ENCODE data around the gene TSR3. TPM values are rescaled to one million over a fixed set of nuclear protein-coding genes. Genes with fewer than 3 reads are reported as not detected.

The TSR3 gene
- total RNA-seq, 4 donors from 2014 or later = 15.9 to 101 (median 30.8) TPM

DNA sequence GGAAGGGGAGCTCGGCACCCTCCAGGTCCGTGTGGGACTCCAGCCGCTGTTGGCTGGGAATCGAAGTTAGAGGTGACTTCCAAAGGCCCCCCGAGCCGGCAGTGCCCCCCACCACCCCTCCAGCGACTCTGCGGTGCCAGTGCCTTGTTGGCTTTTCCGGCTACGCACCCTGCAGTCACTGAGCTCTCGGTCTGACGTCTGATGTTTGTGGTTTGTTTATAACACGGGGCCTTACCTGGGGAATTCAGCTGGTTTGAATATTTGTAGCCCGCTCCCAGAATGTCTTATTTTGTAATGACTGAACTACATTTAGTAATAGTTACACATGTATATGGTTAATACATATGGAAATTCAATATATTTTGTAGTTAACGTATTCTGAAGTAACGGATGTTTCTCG is 25.3 kb downstream of the TSR3 start:
- Histone ChIP-seq H3K4me1 (no peaks in the 10 kb centered on the region), H3K27ac (no peak overlapping the region), H3K9me3 (peaks cover 0 to 4% of the 10 kb centered on the region in 2 donors), H3K36me3 (no peaks in the 10 kb centered on the region), H3K27me3 (no peaks in the 10 kb centered on the region), H3K4me3 (no peak overlapping the region)
- intact Hi-C loops (cut with DNase I; ENCODE audit: low total_unique reads) = no loop called here
- TF ChIP-seq, protein P1, sequence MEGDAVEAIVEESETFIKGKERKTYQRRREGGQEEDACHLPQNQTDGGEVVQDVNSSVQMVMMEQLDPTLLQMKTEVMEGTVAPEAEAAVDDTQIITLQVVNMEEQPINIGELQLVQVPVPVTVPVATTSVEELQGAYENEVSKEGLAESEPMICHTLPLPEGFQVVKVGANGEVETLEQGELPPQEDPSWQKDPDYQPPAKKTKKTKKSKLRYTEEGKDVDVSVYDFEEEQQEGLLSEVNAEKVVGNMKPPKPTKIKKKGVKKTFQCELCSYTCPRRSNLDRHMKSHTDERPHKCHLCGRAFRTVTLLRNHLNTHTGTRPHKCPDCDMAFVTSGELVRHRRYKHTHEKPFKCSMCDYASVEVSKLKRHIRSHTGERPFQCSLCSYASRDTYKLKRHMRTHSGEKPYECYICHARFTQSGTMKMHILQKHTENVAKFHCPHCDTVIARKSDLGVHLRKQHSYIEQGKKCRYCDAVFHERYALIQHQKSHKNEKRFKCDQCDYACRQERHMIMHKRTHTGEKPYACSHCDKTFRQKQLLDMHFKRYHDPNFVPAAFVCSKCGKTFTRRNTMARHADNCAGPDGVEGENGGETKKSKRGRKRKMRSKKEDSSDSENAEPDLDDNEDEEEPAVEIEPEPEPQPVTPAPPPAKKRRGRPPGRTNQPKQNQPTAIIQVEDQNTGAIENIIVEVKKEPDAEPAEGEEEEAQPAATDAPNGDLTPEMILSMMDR (IDR thresholded peaks at IDR 0.05) = no peak
- no peak for TF ChIP-seq POLR2A (IDR thresholded peaks at IDR 0.05)
- DNase-seq = no peak

DNA sequence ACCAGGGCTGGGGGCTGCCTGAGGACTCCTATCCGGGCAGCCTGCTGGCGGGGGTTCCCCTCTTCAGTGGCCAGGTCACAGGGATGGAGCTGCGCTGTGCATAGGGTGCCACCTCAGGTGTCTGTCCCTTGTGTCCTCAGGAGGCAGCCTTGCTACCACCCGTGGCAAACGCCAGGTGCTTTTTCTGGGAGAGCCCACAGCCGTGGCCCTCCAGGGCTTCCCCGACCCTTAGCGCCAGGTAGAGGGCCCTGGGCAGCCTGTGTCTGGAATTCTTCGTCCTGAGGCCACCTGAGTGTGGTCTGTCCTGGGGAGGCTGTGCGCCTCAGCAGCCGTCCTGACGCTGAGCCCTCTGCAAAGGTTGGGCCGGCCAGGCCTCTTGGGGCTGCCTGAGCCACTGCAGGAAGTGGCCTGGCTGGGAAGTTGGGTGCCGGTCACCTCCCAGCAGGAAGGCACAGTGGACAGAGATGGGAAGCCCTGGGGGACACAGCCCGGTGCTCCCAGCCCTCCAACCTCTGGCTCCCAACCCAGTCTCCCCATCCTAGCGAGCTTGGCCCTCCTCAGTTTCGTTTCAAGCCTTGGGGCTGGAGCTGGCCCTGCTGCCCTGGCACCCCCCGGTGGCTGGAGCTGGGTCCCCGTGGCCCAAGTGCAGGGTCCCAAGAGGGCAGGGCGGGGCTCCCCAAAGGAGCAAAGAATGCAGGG is 25.9 kb downstream of the TSR3 start:
- Histone ChIP-seq H3K4me3 (no peak overlapping the region), H3K27me3 (no peaks in the 10 kb centered on the region), H3K9me3 (peaks cover 0 to 4% of the 10 kb centered on the region in 2 donors), H3K27ac (no peak overlapping the region), H3K36me3 (no peaks in the 10 kb centered on the region), H3K4me1 (no peaks in the 10 kb centered on the region)
- TF ChIP-seq, protein P1 (IDR thresholded peaks at IDR 0.05) = no peak
- no peak for TF ChIP-seq POLR2A (IDR thresholded peaks at IDR 0.05)
- no peak for DNase-seq
- intact Hi-C loops (cut with DNase I; ENCODE audit: low total_unique reads) = no loop called here

DNA sequence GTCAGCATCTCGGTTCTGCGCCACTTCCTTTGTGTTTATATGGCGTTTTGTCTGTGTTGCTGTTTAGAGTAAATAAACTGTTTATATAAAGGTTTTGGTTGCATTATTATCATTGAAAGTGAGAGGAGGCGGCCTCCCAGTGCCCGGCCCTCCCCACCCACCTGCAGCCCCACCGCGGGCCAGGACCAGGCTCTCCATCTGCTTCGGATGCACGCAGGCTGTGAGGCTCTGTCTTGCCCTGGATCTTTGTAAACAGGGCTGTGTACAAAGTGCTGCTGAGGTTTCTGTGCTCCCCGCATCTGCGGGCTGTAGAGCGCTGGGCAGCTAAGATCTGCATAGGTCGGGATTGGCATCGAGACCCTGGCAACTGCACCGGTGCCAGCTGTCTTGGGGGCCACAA is 26.4 kb downstream of the TSR3 start:
- TF ChIP-seq POLR2A (IDR thresholded peaks at IDR 0.05) = no peak
- TF ChIP-seq, protein P1 (IDR thresholded peaks at IDR 0.05) = no peak
- intact Hi-C loops (cut with DNase I; ENCODE audit: low total_unique reads) = no loop called here
- Histone ChIP-seq H3K36me3 (no peaks in the 10 kb centered on the region), H3K27ac (no peak overlapping the region), H3K27me3 (no peaks in the 10 kb centered on the region), H3K4me1 (no peaks in the 10 kb centered on the region), H3K4me3 (no peak overlapping the region), H3K9me3 (peaks cover 0 to under 1% of the 10 kb centered on the region in 2 donors)
- no peak for DNase-seq

DNA sequence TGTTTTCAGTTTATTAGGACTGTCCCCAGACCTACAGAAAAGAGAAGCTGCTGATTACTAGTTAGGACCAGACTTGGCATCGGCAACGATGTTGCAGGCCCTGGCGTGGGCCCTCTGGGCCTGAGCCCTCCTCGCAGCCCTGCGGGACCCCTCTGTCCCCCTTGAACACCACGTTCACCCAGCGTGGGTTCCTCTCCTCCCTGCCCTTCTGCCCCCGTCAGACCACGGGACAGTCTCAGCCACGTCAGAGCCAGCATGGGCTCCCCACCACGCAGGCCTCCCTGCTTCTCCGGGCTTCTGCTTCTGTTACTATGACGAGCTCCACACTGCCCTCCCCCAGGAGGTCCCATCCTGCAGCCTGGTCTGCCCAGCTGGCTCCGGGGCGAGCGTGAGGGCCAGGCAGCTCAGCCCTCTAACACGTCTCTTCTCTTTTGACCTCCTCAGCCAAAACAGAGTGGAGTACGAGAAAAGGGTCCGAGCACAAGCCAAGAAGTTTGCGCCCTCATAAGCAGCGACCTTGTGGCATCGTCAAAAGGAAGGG is 27.3 kb downstream of the TSR3 start:
- no peaks in the 10 kb centered on the region for H3K27me3 ChIP-seq
- H3K4me1 ChIP-seq = no peaks in the 10 kb centered on the region
- H3K4me3 ChIP-seq = no peak overlapping the region
- DNase-seq = no peak
- no peak overlapping the region for H3K27ac ChIP-seq
- intact Hi-C loops (cut with DNase I; ENCODE audit: low total_unique reads) = no loop called here
- H3K9me3 ChIP-seq = no peaks in the 10 kb centered on the region
- no peak for TF ChIP-seq POLR2A (IDR thresholded peaks at IDR 0.05)
- TF ChIP-seq, protein P1 (IDR thresholded peaks at IDR 0.05) = no peak
- no peaks in the 10 kb centered on the region for H3K36me3 ChIP-seq
